Muscle of back (tissue), 11 donors: Measurements from ENCODE around the gene PSG5. TPM values are rescaled to one million over a fixed set of nuclear protein-coding genes. Genes with fewer than 3 reads are reported as not detected.
"Not testable (repeated sequence)": the region's sequence is repeated elsewhere in the genome, so short reads cannot be mapped to it uniquely, and the experiment has no call there.

ENCODE experiments used
- DNase-seq, 3 donors: peaks; one replicate each; pipeline versions ENCODE4 v3.0.0 to v3.0.0-alpha.2; 2013
- polyA plus RNA-seq, 10 donors: library from polyadenylated mRNA; unstranded; fragments of 120-200 nt; gene quantifications; one replicate each; pipeline ENCODE4 v1.2.1, GENCODE V29; 2013; ENCODE audit not compliant: insufficient read length in 10 of 10

Gene PSG5
- polyA plus RNA-seq, 10 donors: 0.22 to 2.3 (median 0.76) TPM

DNA sequence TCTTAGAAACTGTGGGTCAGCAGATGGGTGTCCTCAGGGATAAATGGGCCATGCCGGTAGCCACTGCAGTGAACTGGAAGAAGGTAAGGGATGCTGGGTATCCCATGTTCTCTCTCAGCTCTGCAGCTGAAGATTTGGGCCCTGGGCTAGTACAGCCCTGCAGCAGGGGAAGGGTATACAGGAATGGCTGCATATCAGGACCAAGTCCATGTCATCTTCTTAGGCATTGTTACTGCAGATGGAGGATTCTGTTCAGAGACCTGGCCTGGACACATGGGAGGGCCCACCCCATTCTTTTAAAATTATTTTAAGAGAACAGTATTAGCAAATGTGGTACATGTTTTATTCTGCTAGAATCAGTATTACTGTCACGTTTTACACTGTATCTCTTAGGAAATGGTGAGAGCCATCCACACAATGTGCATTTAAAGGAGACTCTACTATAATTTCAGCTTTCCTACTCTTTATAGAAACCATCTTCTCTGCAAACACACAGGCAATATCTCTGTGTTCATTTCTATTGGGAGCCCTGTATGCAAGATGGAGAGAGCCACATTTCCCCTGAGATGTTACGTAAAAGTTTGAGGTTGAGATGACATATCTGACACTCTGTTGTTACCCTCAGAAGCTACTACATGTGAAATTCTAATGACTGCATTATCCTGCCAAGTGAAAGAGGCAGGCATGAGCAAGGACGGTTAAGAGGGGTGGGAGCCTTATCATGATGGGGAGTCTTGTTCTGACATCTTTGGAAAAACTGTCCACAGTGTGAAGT is 6.2 kb upstream of the PSG5 start:
- DNase-seq: not testable (repeated sequence)

- not testable (repeated sequence) for DNase-seq
Observed at GRCh38 chr19:43188092-43188491, 1.8 kb upstream of the PSG5 start.

GRCh38 chr19:43181869-43182771 is 4.2 kb downstream of the PSG5 start:
- peak in 1 of 3 donors; percentile 66 for DNase-seq

DNA sequence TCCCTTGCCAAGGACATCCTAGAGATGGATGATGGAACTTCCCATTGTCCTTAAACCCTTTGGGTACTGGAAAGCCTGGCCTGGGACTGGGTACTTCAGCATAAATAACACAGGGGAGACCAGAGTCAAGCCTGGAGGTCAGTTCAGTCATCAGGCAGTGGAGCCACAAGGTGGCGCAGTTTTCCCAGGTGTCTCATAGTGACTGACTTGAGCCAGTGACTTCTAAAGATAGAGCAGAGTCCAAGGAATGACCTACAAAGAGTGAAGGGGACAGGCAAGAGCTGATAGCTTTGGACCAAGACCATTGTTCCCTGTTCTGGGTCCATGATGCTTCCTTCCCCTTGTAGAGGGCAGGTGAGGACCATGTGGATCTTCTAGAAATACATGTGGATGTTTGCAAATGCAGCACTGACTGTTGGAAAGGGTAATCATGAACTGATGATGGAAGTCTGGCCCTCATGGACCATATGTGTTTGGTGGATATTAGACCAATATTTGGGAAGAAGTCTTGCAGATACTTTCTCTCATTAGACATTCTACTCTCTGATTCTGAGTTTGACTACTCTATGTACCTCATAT is 6.7 kb downstream of the PSG5 start:
- not testable (repeated sequence) for DNase-seq

DNA sequence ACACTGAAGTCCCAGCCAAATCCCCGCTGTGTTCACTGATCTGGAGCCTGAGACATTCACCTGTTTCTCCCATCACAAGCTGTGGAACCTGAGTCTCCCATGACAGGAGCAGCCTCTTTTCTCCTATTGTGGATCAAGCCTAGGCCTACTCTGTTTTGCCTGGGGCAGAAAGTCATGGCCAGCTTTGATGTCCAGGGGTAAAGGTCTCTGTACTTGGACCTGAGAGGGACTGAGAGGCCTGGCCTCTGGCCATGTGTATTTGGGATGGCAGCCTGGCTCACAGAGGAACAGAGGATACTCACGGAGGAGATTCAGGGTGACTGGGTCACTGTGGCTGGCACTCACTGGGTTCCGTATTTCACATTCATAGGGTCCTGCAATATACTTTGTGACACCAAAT is 7.8 kb downstream of the PSG5 start:
- DNase-seq: not testable (repeated sequence)

DNA sequence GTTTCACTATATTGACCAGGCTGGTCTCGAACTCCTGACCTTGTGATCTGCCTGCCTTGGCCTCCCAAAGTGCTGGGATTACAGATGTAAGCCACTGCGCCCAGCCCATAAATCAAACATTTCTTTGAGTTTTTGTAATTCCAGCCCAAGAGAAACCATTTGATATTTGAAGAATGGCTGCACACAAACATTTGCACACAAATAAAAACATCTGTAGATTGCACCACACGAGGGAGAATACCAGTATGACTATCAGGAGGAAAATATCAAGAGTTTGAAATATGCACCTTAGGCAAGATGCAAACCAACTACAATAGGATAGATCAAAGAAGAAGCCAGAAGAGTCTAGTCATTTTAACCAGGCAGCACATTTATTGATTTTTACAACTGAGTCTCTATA is 20.4 kb downstream of the PSG5 start:
- not testable (repeated sequence) for DNase-seq

DNA sequence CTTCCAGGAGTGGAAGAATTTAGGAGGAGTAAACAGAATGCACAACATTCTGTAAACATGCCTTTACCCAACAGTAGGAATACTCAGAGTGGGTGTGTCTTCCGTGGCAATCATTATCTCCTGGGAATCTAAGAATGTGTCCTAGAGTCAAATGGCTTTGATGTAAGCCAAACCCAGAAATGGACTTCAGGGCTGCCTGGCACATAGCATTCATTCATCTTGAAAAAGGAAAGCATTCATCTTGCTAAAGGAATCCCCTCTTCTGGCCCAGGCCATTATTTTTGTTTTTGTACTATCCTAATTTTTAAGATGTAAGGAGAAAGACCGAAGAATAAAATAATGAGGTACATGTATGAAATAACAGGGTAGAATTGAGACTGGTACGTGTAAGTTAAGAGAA is 23.2 kb downstream of the PSG5 start:
- not testable (repeated sequence) for DNase-seq

DNA sequence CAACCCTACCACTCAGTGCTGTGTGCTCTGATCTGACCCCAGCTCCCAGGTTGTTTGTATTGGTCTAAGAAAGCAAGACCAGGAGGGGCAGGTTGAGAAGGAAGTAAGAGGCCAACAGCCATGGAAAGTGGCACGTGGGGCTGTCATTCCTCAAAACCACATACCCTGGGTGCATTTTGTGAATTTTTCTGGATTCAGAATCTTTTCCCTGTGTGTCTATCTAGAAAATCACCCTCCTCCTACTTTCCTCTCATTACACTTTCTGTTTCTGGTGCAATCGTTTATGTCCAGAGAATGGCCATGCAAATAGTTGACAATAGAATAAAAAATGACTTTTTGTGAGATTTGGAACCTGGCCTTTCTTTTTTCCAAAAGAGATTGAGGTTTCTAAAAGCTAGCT is 24.1 kb downstream of the PSG5 start:
- DNase-seq: not testable (repeated sequence)

DNA sequence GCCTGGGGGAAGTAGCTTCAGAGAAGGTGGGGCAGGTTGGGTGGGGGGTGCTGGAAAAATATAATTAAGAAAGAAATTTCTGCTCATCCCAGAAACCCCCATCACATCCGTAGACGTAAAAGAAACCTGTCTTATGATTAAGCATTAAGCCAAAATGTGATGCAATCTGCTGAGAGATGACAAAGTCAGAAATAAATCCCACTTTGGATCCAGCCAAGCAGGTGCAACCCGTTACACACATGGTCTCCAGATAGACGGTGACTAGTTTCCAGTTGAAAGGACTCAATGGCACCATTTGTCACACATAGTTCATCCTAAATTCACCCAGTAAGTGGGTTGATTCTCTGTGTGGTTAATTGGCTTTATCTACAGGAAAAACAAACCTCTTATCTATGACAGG is 34.1 kb downstream of the PSG5 start:
- DNase-seq: no peak

DNA sequence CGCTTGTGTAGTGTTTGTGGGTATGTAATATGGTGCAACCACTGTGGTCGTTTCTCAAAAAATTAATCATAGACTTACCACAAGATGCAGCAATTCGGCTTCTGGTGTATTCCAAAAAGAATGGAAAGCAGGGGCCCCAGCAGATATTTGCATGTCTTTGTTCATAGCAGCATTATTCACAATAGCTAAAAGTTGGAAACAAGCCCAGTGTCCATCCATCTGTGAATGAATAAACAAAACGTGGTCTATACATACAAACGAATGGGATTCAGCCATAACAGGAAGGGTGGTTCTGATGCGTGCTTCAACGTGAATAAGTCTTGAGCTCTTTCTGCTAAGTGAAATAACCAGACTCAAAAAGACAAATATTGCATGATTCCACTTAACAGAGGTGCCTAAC is 36.5 kb downstream of the PSG5 start:
- DNase-seq: not testable (repeated sequence)

GRCh38 chr19:43148233-43148632 is 38.1 kb downstream of the PSG5 start:
- no peak for DNase-seq

DNA sequence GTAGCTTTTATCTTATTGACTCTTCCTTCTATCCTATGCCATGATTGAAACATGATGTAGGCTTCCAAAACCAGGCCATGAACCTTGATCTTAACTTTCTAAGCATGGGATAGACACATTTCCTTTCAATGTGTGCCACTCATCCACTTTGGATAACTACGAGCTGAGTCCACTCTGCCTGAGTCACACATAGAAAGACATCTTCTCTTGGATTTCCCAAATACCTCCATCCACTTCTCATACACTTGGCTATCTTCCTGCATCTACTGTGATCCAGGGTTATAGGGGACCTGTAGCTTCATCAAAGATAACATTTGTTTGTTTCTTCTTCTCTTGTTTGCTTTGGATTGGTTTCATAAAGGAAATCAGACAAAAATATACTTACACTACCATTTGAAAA is 44.6 kb downstream of the PSG5 start:
- DNase-seq: not testable (repeated sequence)

DNA sequence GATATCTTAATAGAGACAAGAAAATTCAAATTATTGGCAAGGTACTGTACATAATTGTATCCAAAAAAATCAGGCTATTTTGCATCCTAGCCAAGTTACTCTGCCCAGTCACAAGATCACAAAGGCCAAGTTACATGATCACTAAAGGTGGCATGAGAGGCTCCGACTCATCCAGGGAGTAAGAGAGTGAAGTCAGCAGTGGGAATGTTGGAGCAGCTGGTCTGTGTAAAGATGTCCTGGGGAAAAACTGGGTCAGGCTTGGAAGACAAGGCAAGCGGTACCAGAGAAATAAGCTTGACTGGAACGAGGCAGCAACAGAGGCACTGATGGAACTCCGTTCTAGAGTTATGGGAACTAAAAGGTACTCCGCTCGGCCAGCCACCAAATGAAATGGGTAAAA is 53.6 kb downstream of the PSG5 start:
- DNase-seq: no peak

GRCh38 chr19:43131281-43131842 is 55.0 kb downstream of the PSG5 start:
- DNase-seq: not testable (repeated sequence)

GRCh38 chr19:43129197-43129596 is 57.1 kb downstream of the PSG5 start:
- not testable (repeated sequence) for DNase-seq

DNA sequence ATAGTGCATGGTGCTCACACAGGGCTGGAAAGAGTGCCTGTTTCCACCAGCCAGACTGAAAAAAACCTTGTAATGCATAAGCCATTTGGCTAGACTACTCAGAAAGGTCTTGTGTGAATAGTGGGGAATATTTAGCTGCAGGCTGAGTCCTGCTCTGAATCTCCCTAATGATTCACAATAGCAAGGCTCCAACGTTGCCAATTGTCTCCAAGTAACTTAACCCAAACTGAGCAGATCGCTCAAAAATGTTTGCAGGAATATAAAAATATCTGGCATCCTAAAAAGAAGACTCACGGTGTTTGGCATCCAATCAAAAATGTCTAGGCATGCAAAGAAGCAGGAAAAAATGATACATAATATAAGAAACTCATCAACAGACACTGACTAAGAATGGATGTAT is 59.0 kb downstream of the PSG5 start:
- DNase-seq: peak; percentile 4 to 78 (median 7)

DNA sequence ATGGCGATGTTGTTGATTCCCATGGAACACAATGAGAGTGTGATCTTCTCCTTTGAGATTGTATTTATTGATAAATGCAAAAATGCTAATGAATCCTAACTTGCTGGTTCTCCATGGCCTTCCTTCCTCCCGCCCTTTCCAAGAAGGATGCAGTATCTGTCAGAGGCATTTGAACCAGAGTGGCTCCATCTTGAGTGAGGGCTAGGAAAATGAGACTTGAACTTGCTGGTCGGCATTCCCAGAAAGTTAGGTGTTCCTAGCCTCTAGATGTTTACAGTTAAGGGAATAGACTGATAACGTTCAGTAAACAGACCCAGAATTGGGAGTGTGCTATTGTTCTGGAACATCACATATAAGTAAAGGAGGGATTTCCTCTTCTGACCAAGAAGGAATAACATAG is 59.6 kb downstream of the PSG5 start:
- no peak for DNase-seq

GRCh38 chr19:43124360-43124759 is 62.0 kb downstream of the PSG5 start:
- no peak for DNase-seq

DNA sequence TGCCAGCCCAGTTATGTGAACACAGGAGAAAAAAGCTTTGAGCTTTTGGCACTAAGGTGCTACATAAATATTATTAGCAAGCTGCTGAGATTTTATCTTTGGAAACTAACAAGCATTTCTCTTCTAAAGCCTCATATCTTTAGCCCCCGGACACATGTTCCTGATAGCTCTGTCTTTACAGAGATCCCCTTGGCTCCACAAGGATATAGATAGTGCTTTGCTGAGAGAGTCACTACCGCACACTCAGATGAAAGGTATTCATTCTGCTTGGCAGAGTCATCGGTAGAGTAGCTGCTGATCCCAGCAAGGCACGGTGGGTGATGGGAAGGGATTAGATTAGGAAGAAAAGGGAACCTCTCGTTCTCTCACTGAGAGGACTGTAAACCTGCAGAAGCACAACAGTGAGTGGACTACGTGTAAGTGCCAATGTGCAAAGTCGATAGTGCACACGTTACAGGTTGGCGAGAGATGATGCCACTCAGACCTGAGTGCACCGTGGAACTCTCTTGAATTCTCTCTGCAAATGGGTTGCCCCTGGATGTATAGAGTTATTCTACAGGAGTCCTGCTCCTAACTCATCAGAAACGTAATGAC is 65.8 kb downstream of the PSG5 start:
- peak in 1 of 3 donors; percentile 54 for DNase-seq

- not testable (repeated sequence) for DNase-seq
Observed at GRCh38 chr19:43119526-43119925, 66.8 kb downstream of the PSG5 start.
